HEK293T (cell line): ENCODE data around the gene CAST.

Source experiments
- ARNT ChIP-seq: fragments of 450-650 bp; IDR thresholded peaks from 2 replicates; pipeline ENCODE4 v1.6.1; 2017; ENCODE audit warnings: mild to moderate bottlenecking
- BHLHE40 ChIP-seq: fragments of 450-650 bp; IDR thresholded peaks from 2 replicates; pipeline ENCODE4 v1.6.1; 2016; ENCODE audit warnings: mild to moderate bottlenecking, moderate library complexity, borderline replicate concordance
- ELF4 ChIP-seq: fragments of 450-650 bp; IDR thresholded peaks from 2 replicates; pipeline ENCODE4 v1.6.1; 2017; ENCODE audit warnings: antibody characterized with exemption
- FOXA1 ChIP-seq: fragments of 450-650 bp; IDR thresholded peaks from 2 replicates; pipeline ENCODE4 v1.6.1; 2016; ENCODE audit warnings: mild to moderate bottlenecking
- FOXK2 ChIP-seq: fragments of 450-650 bp; IDR thresholded peaks from 2 replicates; pipeline ENCODE4 v1.6.1; 2016; ENCODE audit warnings: mild to moderate bottlenecking
- L3MBTL2 ChIP-seq: fragments of 450-650 bp; conservative IDR thresholded peaks from 2 replicates; pipeline ENCODE4 v1.6.1; 2016; ENCODE audit warnings: mild to moderate bottlenecking
- SP1 ChIP-seq: fragments of 450-650 bp; IDR thresholded peaks from 2 replicates; pipeline ENCODE4 v1.6.1; 2017
- SUZ12 ChIP-seq: fragments of 450-650 bp; IDR thresholded peaks from 2 replicates; pipeline ENCODE4 v1.6.1; 2016; ENCODE audit warnings: mild to moderate bottlenecking
- TARDBP ChIP-seq: fragments of 450-650 bp; IDR thresholded peaks from 2 replicates; pipeline ENCODE4 v1.6.1; 2016

- no peak for TF ChIP-seq BHLHE40
- TF ChIP-seq FOXA1: no peak
- no peak for TF ChIP-seq ELF4
- no peak for TF ChIP-seq SP1
- TF ChIP-seq SUZ12: no peak
- no peak for TF ChIP-seq L3MBTL2
- TF ChIP-seq ARNT: no peak
- no peak for TF ChIP-seq FOXK2
- no peak for TF ChIP-seq TARDBP
Measured at GRCh38 chr5:96652769-96653454, 9.3 kb upstream of the CAST start.
